ENCODE results near the gene COMMD6. TPM values are rescaled to one million over a fixed set of nuclear protein-coding genes. Genes with fewer than 3 reads are reported as not detected.

COMMD6 gene
- total RNA-seq, 1 donor: 19.5 TPM

DNA sequence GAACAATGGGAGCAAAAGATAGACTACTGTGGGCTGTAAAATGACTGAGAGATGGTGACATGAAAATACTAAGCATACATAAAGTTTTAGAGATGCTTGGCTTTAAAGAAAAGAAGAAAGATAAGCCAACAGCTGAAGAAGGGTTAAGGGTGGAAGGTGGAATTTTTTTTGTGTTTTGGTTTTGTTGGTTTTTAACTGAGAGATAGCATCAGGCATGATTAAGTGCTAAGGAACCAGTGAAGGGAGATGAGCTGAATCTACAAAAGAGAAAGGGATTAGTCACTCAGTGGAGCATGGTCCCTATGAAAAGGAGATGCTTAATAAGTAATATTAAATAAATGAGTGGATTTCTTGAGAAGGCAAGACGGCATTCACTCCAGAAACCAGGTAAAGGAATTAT is 43.1 kb downstream of the COMMD6 start:
- DNase-seq (ENCODE audit: insufficient read length, low spot score, missing footprints): no peak
- H3K4me3 ChIP-seq (ENCODE audit: insufficient read depth, low read length): no peak overlapping the region
- no peaks in the 10 kb centered on the region for H3K36me3 ChIP-seq (ENCODE audit: insufficient read depth, low read length)
- no peak overlapping the region for H2AFZ ChIP-seq (ENCODE audit: low read length)
- TF ChIP-seq, protein P1, sequence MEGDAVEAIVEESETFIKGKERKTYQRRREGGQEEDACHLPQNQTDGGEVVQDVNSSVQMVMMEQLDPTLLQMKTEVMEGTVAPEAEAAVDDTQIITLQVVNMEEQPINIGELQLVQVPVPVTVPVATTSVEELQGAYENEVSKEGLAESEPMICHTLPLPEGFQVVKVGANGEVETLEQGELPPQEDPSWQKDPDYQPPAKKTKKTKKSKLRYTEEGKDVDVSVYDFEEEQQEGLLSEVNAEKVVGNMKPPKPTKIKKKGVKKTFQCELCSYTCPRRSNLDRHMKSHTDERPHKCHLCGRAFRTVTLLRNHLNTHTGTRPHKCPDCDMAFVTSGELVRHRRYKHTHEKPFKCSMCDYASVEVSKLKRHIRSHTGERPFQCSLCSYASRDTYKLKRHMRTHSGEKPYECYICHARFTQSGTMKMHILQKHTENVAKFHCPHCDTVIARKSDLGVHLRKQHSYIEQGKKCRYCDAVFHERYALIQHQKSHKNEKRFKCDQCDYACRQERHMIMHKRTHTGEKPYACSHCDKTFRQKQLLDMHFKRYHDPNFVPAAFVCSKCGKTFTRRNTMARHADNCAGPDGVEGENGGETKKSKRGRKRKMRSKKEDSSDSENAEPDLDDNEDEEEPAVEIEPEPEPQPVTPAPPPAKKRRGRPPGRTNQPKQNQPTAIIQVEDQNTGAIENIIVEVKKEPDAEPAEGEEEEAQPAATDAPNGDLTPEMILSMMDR (IDR thresholded peaks at IDR 0.05; ENCODE audit: extremely low read depth, low read depth, low read length): no peak
- H4K20me1 ChIP-seq (ENCODE audit: insufficient read depth, low read length): no peaks in the 10 kb centered on the region
- H3K4me1 ChIP-seq (ENCODE audit: insufficient read depth, low read length): peaks cover 7% of the 10 kb centered on the region
- H3K79me2 ChIP-seq (ENCODE audit: insufficient read depth, low read length): no peaks in the 10 kb centered on the region
- H3K4me2 ChIP-seq (ENCODE audit: insufficient read depth, low read length): no peak overlapping the region
- H3K9me3 ChIP-seq (ENCODE audit: low read depth, low read length): no peaks in the 10 kb centered on the region
- H3K27ac ChIP-seq (ENCODE audit: low read depth, low read length): no peak overlapping the region
- no peaks in the 10 kb centered on the region for H3K27me3 ChIP-seq (ENCODE audit: insufficient read depth, low read length)

DNA sequence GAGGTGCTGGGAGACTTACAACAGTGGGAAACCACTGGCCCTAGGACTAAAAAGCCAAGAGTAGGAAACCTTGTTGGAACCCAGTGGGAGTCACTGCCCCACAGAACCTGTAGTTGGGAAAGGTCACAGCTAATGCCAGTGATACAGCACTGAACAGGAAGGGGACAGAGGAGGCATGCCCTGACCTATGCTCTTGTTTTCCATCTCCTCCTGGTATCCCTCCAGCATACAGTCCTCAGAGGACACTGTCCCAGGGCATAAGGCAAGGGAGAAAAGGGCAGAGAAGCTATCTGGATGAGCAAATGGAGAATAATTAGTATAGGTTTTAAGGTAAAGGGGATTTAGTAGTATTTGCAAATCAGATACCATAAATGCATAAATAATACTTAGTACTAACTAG is 44.5 kb downstream of the COMMD6 start:
- TF ChIP-seq, protein P1 (IDR thresholded peaks at IDR 0.05; ENCODE audit: extremely low read depth, low read depth, low read length): no peak

DNA sequence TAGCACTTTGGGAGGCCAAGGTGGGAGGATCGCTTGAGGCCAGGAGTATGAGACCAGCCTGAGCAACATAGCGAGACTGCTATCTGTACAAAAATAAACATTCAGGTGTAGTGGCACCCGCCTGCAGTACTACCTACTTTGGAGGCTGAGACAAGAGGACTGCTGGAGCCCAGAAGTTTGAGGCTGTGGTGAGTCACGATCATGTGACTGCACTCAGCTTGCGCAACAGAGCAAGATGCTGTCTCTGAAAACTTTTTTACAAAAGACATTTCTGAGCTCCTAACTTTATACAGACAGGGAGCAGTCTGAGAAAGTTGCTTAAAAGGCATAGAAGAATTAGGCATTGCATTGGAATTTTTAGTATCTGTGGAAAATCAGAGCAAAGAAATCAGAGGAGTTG is 45.3 kb downstream of the COMMD6 start:
- no peaks in the 10 kb centered on the region for H3K27me3 ChIP-seq (ENCODE audit: insufficient read depth, low read length)
- no peak overlapping the region for H3K4me2 ChIP-seq (ENCODE audit: insufficient read depth, low read length)
- H3K27ac ChIP-seq (ENCODE audit: low read depth, low read length): no peak overlapping the region
- TF ChIP-seq, protein P1 (IDR thresholded peaks at IDR 0.05; ENCODE audit: extremely low read depth, low read depth, low read length): no peak
- no peak overlapping the region for H2AFZ ChIP-seq (ENCODE audit: low read length)
- no peaks in the 10 kb centered on the region for H3K36me3 ChIP-seq (ENCODE audit: insufficient read depth, low read length)
- H3K9me3 ChIP-seq (ENCODE audit: low read depth, low read length): no peaks in the 10 kb centered on the region
- H3K79me2 ChIP-seq (ENCODE audit: insufficient read depth, low read length): no peaks in the 10 kb centered on the region
- DNase-seq (ENCODE audit: insufficient read length, low spot score, missing footprints): no peak
- H3K4me3 ChIP-seq (ENCODE audit: insufficient read depth, low read length): no peak overlapping the region
- H3K4me1 ChIP-seq (ENCODE audit: insufficient read depth, low read length): peaks cover 14% of the 10 kb centered on the region
- no peaks in the 10 kb centered on the region for H4K20me1 ChIP-seq (ENCODE audit: insufficient read depth, low read length)

More for the DNA sequence above, 44.5 kb downstream of the COMMD6 start:
- Histone ChIP-seq H3K79me2 (ENCODE audit: insufficient read depth, low read length) (no peaks in the 10 kb centered on the region), H3K4me1 (ENCODE audit: insufficient read depth, low read length) (peaks cover 11% of the 10 kb centered on the region), H3K27me3 (ENCODE audit: insufficient read depth, low read length) (no peaks in the 10 kb centered on the region), H3K9me3 (ENCODE audit: low read depth, low read length) (no peaks in the 10 kb centered on the region), H3K36me3 (ENCODE audit: insufficient read depth, low read length) (no peaks in the 10 kb centered on the region), H3K27ac (ENCODE audit: low read depth, low read length) (no peak overlapping the region), H2AFZ (ENCODE audit: low read length) (no peak overlapping the region), H3K4me3 (ENCODE audit: insufficient read depth, low read length) (no peak overlapping the region), H4K20me1 (ENCODE audit: insufficient read depth, low read length) (no peaks in the 10 kb centered on the region), H3K4me2 (ENCODE audit: insufficient read depth, low read length) (no peak overlapping the region)
- DNase-seq (ENCODE audit: insufficient read length, low spot score, missing footprints): no peak

DNA sequence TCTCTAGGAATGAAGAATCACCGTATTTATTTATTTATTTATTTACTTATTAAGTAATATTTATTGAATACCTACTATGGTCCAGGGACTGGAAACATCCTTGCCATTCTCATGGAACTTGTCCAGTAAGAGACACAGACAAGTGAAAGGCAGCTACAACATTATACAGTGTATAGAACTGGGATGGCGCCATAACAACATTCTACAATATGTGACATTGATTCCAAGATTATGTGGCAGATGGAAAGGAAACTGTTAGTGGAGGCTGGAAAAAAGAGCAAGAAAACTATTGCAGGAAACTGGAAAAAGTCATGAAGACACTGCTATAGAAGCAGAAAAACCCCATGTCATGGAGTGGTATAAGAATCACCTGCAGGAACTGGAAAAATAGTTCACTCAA is 46.3 kb downstream of the COMMD6 start:
- Histone ChIP-seq H3K4me3 (ENCODE audit: insufficient read depth, low read length) (no peak overlapping the region), H3K4me1 (ENCODE audit: insufficient read depth, low read length) (peaks cover 25% of the 10 kb centered on the region), H3K79me2 (ENCODE audit: insufficient read depth, low read length) (no peaks in the 10 kb centered on the region), H3K36me3 (ENCODE audit: insufficient read depth, low read length) (no peaks in the 10 kb centered on the region), H3K9me3 (ENCODE audit: low read depth, low read length) (no peaks in the 10 kb centered on the region), H2AFZ (ENCODE audit: low read length) (no peak overlapping the region), H4K20me1 (ENCODE audit: insufficient read depth, low read length) (no peaks in the 10 kb centered on the region), H3K4me2 (ENCODE audit: insufficient read depth, low read length) (no peak overlapping the region), H3K27me3 (ENCODE audit: insufficient read depth, low read length) (no peaks in the 10 kb centered on the region), H3K27ac (ENCODE audit: low read depth, low read length) (no peak overlapping the region)
- no peak for DNase-seq (ENCODE audit: insufficient read length, low spot score, missing footprints)
- TF ChIP-seq, protein P1 (IDR thresholded peaks at IDR 0.05; ENCODE audit: extremely low read depth, low read depth, low read length): no peak

All from osteoblast (primary cell).